WERI-Rb-1 (cell line): ENCODE data around the gene DPY30.

Source experiments
- DNase-seq: peaks from one replicate; pipeline ENCODE4 v3.0.0-alpha.2; 2020
- H3K27ac ChIP-seq: fragments of 250-450 bp; sonication (Bioruptor Pico); 2 replicates; pipeline ENCODE4 v1.5.1; 2020; ENCODE audit warnings: mild to moderate bottlenecking, moderate library complexity
- H3K27me3 ChIP-seq: fragments of 250-450 bp; sonication (Bioruptor Pico); 2 replicates; pipeline ENCODE4 v1.5.1; 2021; ENCODE audit warnings: mild to moderate bottlenecking, low read depth, moderate library complexity; ENCODE audit not compliant: insufficient read depth, severe bottlenecking
- H3K36me3 ChIP-seq: fragments of 250-450 bp; sonication (Bioruptor Pico); 2 replicates; pipeline ENCODE4 v1.5.1; 2020; ENCODE audit warnings: mild to moderate bottlenecking, moderate library complexity
- H3K4me3 ChIP-seq: 2 replicates; pipeline ENCODE4 v1.5.1; 2011; ENCODE audit warnings: low read depth, mild to moderate bottlenecking, control low read depth, low read length
- H3K9me3 ChIP-seq: fragments of 250-450 bp; sonication (Bioruptor Pico); 2 replicates; pipeline ENCODE4 v1.5.1; 2021; ENCODE audit warnings: mild to moderate bottlenecking, moderate library complexity; ENCODE audit not compliant: severe bottlenecking
- TF ChIP-seq, protein P1 (sequence below): IDR thresholded peaks from 2 replicates; pipeline ENCODE4 v1.5.1; 2011; ENCODE audit warnings: low read depth, mild to moderate bottlenecking, control low read depth, inconsistent platforms, low read length

DPY30 gene

DNA sequence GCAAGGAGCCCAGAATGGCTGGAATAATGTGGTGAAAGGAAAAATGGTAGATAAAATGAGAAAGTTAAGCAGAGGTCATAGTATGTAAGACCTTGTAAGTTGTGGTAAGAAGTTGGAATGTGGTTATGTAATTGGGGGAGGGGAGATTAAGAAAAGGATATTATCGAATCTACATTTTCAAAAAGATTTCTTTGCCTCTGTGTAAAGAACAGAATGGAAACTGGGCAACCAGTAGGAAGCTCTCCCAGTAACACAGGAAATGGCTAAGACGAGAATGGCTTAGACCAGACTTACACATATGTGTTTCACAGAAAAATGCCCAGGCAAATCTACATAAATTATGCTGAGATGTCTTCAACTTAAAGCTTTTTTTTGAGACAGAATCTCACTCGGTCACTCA lies 42.0 kb downstream of the DPY30 start:
- Histone ChIP-seq H3K4me3 (no peak overlapping the region), H3K36me3 (no peaks in the 10 kb centered on the region), H3K27me3 (no peaks in the 10 kb centered on the region), H3K27ac (no peak overlapping the region), H3K9me3 (no peaks in the 10 kb centered on the region)
- TF ChIP-seq, protein P1, sequence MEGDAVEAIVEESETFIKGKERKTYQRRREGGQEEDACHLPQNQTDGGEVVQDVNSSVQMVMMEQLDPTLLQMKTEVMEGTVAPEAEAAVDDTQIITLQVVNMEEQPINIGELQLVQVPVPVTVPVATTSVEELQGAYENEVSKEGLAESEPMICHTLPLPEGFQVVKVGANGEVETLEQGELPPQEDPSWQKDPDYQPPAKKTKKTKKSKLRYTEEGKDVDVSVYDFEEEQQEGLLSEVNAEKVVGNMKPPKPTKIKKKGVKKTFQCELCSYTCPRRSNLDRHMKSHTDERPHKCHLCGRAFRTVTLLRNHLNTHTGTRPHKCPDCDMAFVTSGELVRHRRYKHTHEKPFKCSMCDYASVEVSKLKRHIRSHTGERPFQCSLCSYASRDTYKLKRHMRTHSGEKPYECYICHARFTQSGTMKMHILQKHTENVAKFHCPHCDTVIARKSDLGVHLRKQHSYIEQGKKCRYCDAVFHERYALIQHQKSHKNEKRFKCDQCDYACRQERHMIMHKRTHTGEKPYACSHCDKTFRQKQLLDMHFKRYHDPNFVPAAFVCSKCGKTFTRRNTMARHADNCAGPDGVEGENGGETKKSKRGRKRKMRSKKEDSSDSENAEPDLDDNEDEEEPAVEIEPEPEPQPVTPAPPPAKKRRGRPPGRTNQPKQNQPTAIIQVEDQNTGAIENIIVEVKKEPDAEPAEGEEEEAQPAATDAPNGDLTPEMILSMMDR: no peak
- DNase-seq: no peak

DNA sequence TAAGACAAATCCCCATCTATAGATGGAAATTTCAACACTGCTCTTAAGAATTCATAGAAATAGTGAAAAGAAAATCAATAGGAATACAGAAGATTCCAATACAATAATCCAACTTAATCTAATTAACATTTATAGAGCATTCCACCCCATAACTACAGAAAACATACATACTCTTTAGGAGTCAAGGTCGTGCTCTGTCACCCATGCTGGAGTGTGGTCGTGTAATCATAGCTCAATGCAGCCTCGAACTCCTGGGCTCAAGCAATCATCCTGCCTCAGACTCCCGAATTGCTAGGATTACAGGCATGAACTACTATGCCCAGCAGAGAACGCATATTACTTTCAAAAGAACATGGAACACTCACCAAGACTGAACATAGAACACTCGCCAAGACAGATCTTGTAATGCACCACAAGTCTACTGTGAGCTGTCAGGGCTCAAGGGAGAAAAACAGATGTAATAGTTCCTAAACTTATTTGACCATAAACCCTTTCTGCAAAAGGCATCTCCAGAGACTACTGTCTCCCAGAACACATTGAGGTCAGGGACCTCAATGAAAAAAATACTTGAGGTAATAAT lies 42.9 kb downstream of the DPY30 start:
- TF ChIP-seq, protein P1: no peak
- Histone ChIP-seq H3K27ac (no peak overlapping the region), H3K4me3 (no peak overlapping the region), H3K36me3 (no peaks in the 10 kb centered on the region), H3K27me3 (no peaks in the 10 kb centered on the region), H3K9me3 (no peaks in the 10 kb centered on the region)
- DNase-seq: no peak

GRCh38 chr2:31992934-31993333 lies 46.7 kb downstream of the DPY30 start:
- H3K36me3 ChIP-seq: no peaks in the 10 kb centered on the region
- H3K9me3 ChIP-seq: no peaks in the 10 kb centered on the region
- DNase-seq: no peak
- no peaks in the 10 kb centered on the region for H3K27me3 ChIP-seq
- no peak overlapping the region for H3K4me3 ChIP-seq
- TF ChIP-seq, protein P1: no peak
- H3K27ac ChIP-seq: no peak overlapping the region

- Histone ChIP-seq H3K4me3 (no peak overlapping the region), H3K9me3 (no peaks in the 10 kb centered on the region), H3K36me3 (no peaks in the 10 kb centered on the region), H3K27me3 (no peaks in the 10 kb centered on the region), H3K27ac (no peak overlapping the region)
- TF ChIP-seq, protein P1: no peak
- DNase-seq: no peak
Observed at GRCh38 chr2:31992025-31992579, 47.5 kb downstream of the DPY30 start.

GRCh38 chr2:31989946-31990345 lies 49.7 kb downstream of the DPY30 start:
- H3K9me3 ChIP-seq: no peaks in the 10 kb centered on the region
- TF ChIP-seq, protein P1: no peak
- H3K27me3 ChIP-seq: no peaks in the 10 kb centered on the region
- H3K27ac ChIP-seq: no peak overlapping the region
- DNase-seq: no peak
- no peak overlapping the region for H3K4me3 ChIP-seq
- H3K36me3 ChIP-seq: no peaks in the 10 kb centered on the region
